GM18867 (cell line): ENCODE measurements around the gene CAMK4.
"Not testable (repeated sequence)": the region's sequence is repeated elsewhere in the genome, so short reads cannot be mapped to it uniquely, and the experiment has no call there.

Experiments
- ATAC-seq: cut with Tn5 transposase; IDR thresholded peaks from one replicate; pipeline ENCODE4 v1.9.1; 2021; ENCODE audit warnings: mild to moderate bottlenecking, moderate library complexity; ENCODE audit not compliant: unreplicated experiment

Gene CAMK4

DNA sequence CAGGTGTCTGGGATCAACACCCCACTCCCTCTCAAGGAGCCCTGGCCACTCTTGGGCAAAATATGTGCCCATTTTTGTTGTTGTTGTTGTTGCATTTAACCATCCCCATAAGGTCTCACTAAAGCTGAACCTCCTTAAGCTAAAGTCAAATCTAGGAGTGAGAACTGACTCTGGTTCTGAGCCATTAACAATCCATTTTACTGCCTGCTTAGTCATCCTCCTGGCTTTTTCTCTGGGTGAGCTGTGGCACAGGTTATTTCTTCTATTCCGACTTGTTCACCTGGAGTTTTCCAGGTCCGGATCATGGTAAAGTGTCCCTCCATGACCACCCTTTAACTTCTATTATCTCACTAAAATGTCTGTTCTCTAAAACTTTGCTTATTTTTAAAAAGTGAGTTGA is 85.2 kb downstream of the CAMK4 start:
- ATAC-seq = no peak

DNA sequence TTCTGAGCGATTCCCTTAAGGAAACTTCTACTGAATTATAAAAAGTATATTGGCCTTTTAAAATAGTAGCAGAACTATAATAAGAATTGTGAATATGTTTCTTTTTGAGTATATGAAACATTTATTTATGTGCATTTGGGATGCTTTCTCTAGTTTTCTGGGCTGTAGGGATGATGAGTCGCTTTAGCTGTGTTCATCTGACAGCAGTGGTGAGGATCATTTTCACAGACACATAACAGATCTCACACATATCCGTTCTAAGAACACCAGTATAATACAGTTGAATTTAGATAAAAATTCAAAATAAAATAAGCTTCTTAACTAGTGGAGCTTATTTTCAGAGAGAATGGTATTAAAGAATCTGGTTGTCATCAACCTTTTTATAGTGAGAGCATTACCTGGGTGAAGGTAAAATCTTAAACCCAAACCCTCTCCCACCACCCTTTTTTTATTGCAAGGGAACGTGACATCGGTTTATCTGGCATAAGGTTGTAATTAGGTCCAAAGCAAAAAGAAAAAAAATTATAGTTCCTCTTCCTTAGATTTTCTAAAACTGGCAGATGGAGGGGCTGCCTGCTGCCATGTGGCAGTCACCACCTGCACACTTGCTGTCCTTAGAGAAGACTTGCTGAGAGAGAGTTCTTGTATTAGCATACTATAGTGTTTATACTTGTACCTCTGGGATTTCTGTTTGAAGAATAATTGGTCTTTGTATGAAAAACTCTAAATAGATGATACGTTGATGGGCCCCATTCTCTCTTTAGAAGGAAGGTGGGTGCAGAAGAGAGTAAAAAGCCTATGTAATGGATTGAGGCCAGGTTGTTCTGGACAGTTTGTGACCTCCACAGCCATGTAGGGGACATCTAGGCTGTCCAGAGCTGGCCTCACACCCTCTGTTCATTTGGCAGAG is 86.8 kb downstream of the CAMK4 start:
- ATAC-seq = no peak

- ATAC-seq = no peak
These were observed 87.5 kb downstream of the CAMK4 start for GRCh38 chr5:111311666-111312065.

DNA sequence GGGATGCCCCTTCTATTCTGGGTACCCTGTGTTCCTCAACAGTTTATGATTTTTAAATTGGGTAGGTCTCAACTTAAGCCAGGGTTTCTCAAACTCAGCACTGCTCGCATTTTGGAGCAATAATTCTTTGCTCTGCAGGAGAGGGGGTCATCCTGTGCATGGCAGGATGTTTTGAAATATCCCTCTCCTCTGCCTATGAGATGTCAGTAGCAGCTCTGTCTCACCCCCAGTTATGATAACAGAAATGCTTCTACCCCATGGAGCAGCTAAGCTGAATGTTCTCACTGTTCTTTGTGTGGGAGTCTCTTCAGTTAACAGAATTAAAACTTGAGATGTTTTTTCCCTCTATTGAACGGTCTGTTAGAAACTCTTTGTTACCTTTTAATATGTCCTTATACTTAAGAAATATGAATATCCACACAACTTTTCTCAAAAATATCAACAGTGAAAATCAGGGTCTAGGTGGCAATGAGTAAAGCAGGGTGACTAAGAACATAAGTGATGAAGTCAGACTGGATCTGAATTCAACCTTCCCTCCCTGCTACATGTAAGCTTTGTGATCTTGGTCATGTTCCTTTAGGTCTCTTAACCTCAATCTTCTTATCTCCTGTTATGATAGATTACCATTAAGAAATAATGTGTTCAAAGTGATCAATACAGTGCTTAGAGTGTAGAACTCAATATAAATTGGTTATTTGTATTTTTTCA is 89.0 kb downstream of the CAMK4 start:
- no peak for ATAC-seq

DNA sequence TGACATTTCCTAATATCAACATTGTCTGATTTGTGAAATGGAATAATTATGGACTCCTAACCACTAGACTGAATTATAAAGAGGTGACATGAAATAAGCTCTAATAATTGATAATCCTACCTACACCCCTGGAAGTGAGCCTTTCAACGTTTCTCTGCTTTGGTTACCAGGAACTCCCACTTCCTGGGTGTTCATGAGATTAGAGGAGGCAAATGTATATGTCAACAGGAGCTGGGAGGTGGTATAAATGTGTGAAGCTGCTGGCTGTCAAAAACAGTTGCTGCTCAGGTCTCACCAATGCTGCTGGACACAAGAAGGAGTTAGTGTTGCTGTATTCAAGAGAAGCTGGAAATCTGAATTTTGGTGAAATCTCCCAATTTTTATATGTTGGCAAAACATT is 96.8 kb downstream of the CAMK4 start:
- no peak for ATAC-seq

GRCh38 chr5:111321376-111321775 is 97.2 kb downstream of the CAMK4 start:
- no peak for ATAC-seq

GRCh38 chr5:111326551-111326950 is 102.4 kb downstream of the CAMK4 start:
- no peak for ATAC-seq

GRCh38 chr5:111337133-111337532 is 112.9 kb downstream of the CAMK4 start:
- ATAC-seq = no peak

DNA sequence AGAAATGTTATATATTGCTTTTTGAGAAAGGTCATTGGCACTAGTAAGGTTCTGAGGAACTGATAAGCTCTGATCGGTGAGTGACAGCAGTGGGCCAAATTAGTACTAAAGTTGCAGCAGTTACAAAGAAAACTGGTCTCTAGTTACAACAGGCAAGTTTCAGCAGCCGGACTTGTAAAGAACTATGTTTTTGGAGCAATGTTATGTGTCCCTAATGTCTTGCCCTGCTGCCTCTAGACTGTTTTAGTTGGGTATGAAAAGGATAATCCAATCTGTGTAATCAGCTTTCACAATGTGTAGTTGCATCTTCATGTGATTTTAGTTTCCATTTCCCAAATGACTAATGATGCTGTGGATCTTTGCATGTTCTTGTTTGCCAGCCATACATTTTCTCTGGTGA is 113.5 kb downstream of the CAMK4 start:
- peak; percentile 68 for ATAC-seq

DNA sequence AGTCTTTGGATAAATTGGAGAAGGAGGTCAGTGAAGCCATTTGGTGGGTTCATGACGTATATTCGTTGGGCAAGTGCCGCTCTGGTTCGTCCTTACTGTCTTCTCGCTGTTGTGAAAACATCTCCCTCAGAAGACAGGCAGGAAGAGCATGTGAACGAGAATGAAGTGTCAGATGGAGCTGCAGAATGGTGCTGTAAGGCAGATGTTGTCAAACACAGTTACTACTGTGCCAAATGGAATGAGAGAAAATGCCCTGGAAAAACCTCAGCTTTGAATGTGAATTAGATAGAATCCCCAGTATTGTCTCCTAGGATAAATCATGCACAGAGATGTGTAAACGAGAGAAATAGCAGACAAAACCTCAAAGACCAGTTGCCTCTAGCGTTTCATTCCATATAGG is 121.5 kb downstream of the CAMK4 start:
- no peak for ATAC-seq

GRCh38 chr5:111347021-111347420 is 122.8 kb downstream of the CAMK4 start:
- ATAC-seq = no peak

- no peak for ATAC-seq
These were observed 124.6 kb downstream of the CAMK4 start for GRCh38 chr5:111348661-111349329.

- no peak for ATAC-seq
These were observed 125.2 kb downstream of the CAMK4 start for GRCh38 chr5:111349429-111349828.

- ATAC-seq = no peak
These were observed 128.9 kb downstream of the CAMK4 start for GRCh38 chr5:111353035-111353434.

DNA sequence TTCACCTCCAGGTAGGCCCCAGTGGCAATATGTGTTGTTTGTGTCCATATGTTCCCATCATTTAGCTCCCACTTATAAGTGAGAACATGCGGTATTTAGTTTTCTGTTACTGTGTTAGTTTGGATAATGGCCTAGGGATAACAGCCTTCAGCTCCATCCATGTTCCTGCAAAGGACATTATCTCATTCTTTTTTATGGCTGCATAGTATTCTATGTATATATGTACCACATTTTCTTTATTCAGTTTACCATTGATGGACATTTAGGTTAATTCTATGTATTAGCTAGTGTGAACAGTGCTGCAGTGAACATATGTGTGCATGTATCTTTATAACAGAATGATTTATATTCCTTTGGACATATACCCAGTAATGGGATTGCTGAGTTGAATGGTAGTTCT is 134.5 kb downstream of the CAMK4 start:
- ATAC-seq = not testable (repeated sequence)

DNA sequence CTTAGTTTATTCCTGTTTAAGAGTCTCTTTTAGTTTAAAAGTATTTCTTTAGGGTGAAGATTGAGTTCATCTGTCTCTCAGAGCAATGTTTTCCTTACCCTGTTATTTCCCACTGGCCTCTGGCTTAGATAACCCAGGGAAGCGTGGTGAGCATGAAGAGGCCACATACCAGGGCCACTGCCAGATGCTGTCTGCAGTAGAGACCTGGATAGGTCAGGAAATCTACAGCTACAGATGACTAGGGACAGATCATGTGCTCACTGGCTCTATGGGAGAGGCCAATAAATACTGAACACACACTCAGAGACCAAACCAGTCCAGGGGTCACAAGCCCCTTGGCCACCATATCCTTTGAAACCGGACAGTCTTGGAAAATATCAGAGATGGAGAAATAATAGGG is 136.0 kb downstream of the CAMK4 start:
- no peak for ATAC-seq

DNA sequence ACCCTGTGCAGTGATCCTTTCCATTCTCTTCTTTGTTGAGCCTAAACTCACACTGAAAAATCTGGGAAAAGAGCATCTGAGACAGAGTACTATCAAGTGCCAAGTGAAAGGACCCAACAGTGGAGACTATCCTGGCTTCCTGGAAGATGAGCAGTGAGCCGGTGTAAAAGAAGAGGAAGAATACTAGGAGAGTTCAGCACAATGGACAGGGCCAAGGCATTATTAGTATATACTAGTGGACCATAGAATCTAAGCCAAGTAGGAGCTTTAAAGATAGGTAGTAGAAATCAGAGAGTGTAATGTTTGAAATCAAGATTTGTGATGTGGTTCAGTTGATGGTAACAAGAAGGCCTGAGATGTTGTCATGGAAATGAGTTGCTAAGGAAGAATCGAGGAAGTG is 140.8 kb downstream of the CAMK4 start:
- no peak for ATAC-seq

DNA sequence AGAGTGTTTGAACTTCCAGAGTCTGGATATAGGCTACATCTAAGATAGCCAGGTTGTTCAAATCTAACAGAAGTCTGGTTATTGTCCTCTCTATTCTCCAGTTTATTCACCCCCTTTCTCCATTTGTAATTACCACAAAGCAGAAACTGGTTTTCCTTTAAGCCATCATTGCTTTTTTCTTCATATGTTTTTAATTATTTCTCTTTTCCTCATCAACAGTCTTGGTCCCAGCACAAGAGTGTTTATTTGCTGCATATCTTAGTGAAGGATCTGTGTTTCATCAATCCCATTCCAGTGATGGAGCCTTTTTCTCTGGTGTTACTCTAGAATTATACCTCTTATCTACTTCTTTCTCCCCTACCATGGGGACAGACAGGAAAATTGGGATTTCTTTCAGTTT is 142.2 kb downstream of the CAMK4 start:
- ATAC-seq = no peak

GRCh38 chr5:111367115-111367514 is 142.9 kb downstream of the CAMK4 start:
- no peak for ATAC-seq

- no peak for ATAC-seq
These were observed 148.6 kb downstream of the CAMK4 start for GRCh38 chr5:111372799-111373198.

DNA sequence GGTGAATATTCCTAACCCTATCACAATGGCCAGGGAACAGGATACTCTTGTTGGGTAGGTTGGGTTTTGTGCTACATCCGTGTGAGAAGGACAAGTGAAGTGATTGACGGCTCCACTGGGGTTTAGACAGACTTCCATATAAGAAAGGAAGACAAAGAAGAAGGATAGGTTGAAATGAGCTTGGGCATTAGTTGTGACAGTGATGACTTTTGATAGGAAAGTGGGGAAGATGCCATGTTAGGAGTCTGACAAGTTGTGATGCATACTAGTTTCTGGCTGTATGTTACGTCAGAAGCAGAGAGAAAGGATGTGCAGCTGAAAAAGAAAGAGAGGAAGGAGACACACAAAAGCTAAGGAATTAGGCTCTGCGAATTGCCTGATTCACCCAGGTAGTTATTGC is 150.2 kb downstream of the CAMK4 start:
- ATAC-seq = no peak

DNA sequence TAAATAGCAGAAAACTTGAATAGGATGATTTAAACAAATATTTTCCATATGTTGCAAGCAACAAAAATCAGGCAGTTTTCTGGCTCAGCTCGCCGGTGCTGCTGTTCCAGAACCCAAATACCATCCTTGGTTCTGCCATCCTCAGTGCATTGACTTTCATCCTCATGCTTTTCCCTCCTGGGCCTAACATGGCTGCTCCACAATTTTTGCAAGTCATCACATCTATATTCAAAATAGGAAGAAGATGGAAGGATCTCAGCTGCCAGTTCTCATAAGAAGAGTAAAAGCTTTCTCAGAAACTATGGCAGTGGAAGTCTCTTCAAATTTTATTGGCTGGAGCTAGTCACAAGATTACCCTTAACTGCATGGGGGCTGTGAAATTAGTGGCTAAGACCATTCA is 151.5 kb downstream of the CAMK4 start:
- ATAC-seq = no peak
